Measurements from ENCODE around the gene BCR. TPM values are rescaled to one million over a fixed set of nuclear protein-coding genes. Genes with fewer than 3 reads are reported as not detected.

BCR gene
- polyA plus RNA-seq, 1 donor (not counting 4 experiments of a cell fraction or from before 2014, with no cell fraction given): 25.8 TPM

GRCh38 chr22:23285734-23286133, 105.4 kb downstream of the BCR start:
- H2AFZ ChIP-seq (ENCODE audit: control insufficient read depth, low read length): no peak overlapping the region
- no peak overlapping the region for H3K4me2 ChIP-seq (ENCODE audit: control insufficient read depth, extremely low read depth, insufficient read depth, low read depth, low read length)
- TF ChIP-seq EZH2 (IDR thresholded peaks at IDR 0.05; ENCODE audit: low read length) (no peak), CTCF (optimal IDR thresholded peaks at IDR 0.05 in 1 of 3, IDR thresholded peaks at IDR 0.05 in 1 of 3, conservative IDR thresholded peaks at IDR 0.05 in 1 of 3; ENCODE audit: extremely low read depth in 1 of 3, insufficient read depth in 2 of 3, low read length in 3 of 3) (no peak)
- DNase-seq (ENCODE audit: low read depth, low spot score): no peak
- no peak for FAIRE-seq
- no peaks in the 10 kb centered on the region for H3K9me1 ChIP-seq (ENCODE audit: control insufficient read depth, extremely low read depth, insufficient read depth, low read length)
- no peak overlapping the region for H3K27ac ChIP-seq (ENCODE audit: control insufficient read depth, insufficient read depth, low read length)
- H3K4me3 ChIP-seq (ENCODE audit: control insufficient read depth in 2 of 3, extremely low read depth in 1 of 3, insufficient read depth in 2 of 3, low read depth in 1 of 3, low read length in 3 of 3): no peak overlapping the region
- H3K4me1 ChIP-seq (ENCODE audit: control insufficient read depth, extremely low read depth, insufficient read depth, low read length): peaks cover 21% of the 10 kb centered on the region
- no peaks in the 10 kb centered on the region for H3K9me3 ChIP-seq (ENCODE audit: control insufficient read depth, low read depth, low read length)
- H3K79me2 ChIP-seq (ENCODE audit: control insufficient read depth, insufficient read depth, low read length): no peaks in the 10 kb centered on the region
- H3K27me3 ChIP-seq (ENCODE audit: control insufficient read depth, extremely low read depth, insufficient read depth, low read length): no peaks in the 10 kb centered on the region
- H3K36me3 ChIP-seq (ENCODE audit: control insufficient read depth in 2 of 2, extremely low read depth in 1 of 2, insufficient read depth in 2 of 2, low read length in 2 of 2): peaks cover 43 to 45% of the 10 kb centered on the region in 2 experiments
- H3K9ac ChIP-seq (ENCODE audit: control insufficient read depth, extremely low read depth, insufficient read depth, low read length): no peak overlapping the region
- dilution Hi-C loops (cut with MboI; ENCODE audit: extremely low pct_ligation_motif_present, low sequenced_read_pairs): no loop called here
- H4K20me1 ChIP-seq (ENCODE audit: control insufficient read depth, extremely low read depth, insufficient read depth, low read length): no peaks in the 10 kb centered on the region

- dilution Hi-C loops (cut with MboI; ENCODE audit: extremely low pct_ligation_motif_present, low sequenced_read_pairs): no loop called here
- no peak for FAIRE-seq
- no peak overlapping the region for H3K4me2 ChIP-seq (ENCODE audit: control insufficient read depth, extremely low read depth, insufficient read depth, low read depth, low read length)
Observed at GRCh38 chr22:23286296-23286695, 106.0 kb downstream of the BCR start.

More at GRCh38 chr22:23286296-23286695, 106.0 kb downstream of the BCR start:
- no peak for TF ChIP-seq EZH2 (IDR thresholded peaks at IDR 0.05; ENCODE audit: low read length)
- no peak for TF ChIP-seq CTCF (optimal IDR thresholded peaks at IDR 0.05 in 1 of 3, IDR thresholded peaks at IDR 0.05 in 1 of 3, conservative IDR thresholded peaks at IDR 0.05 in 1 of 3; ENCODE audit: extremely low read depth in 1 of 3, insufficient read depth in 2 of 3, low read length in 3 of 3)
- Histone ChIP-seq H3K4me3 (ENCODE audit: control insufficient read depth in 2 of 3, extremely low read depth in 1 of 3, insufficient read depth in 2 of 3, low read depth in 1 of 3, low read length in 3 of 3) (no peak overlapping the region), H3K79me2 (ENCODE audit: control insufficient read depth, insufficient read depth, low read length) (no peaks in the 10 kb centered on the region), H3K36me3 (ENCODE audit: control insufficient read depth in 2 of 2, extremely low read depth in 1 of 2, insufficient read depth in 2 of 2, low read length in 2 of 2) (peaks cover 41 to 43% of the 10 kb centered on the region in 2 experiments), H4K20me1 (ENCODE audit: control insufficient read depth, extremely low read depth, insufficient read depth, low read length) (no peaks in the 10 kb centered on the region), H2AFZ (ENCODE audit: control insufficient read depth, low read length) (no peak overlapping the region), H3K4me1 (ENCODE audit: control insufficient read depth, extremely low read depth, insufficient read depth, low read length) (peaks cover 16% of the 10 kb centered on the region), H3K9ac (ENCODE audit: control insufficient read depth, extremely low read depth, insufficient read depth, low read length) (no peak overlapping the region), H3K27ac (ENCODE audit: control insufficient read depth, insufficient read depth, low read length) (no peak overlapping the region), H3K9me3 (ENCODE audit: control insufficient read depth, low read depth, low read length) (no peaks in the 10 kb centered on the region), H3K27me3 (ENCODE audit: control insufficient read depth, extremely low read depth, insufficient read depth, low read length) (no peaks in the 10 kb centered on the region), H3K9me1 (ENCODE audit: control insufficient read depth, extremely low read depth, insufficient read depth, low read length) (no peaks in the 10 kb centered on the region)
- no peak for DNase-seq (ENCODE audit: low read depth, low spot score)
